Epithelial cell of proximal tubule (primary cell): ENCODE data around the gene ZNF789. TPM values are rescaled to one million over a fixed set of nuclear protein-coding genes. Genes with fewer than 3 reads are reported as not detected.

Source experiments
- DNase-seq: peaks from one replicate; pipeline ENCODE4 v3.0.0-alpha.2; 2011; ENCODE audit warnings: low read depth
- H3K4me3 ChIP-seq: 2 replicates; pipeline ENCODE4 v1.5.1; 2011; ENCODE audit warnings: low read depth, mild to moderate bottlenecking, low read length
- total RNA-seq: library from RNA; depleted of rRNA; stranded (reverse); fragments of >200 nt; gene quantifications from 2 replicates; pipeline ENCODE4 v1.2.3, GENCODE V29; 2015
- TF ChIP-seq, protein P1 (sequence below): conservative IDR thresholded peaks from 2 replicates; pipeline ENCODE4 v1.5.1; 2012; ENCODE audit warnings: low read depth, mild to moderate bottlenecking, low read length

The ZNF789 gene
- total RNA-seq, 1 donor from 2014 or later = 11.6 TPM

DNA sequence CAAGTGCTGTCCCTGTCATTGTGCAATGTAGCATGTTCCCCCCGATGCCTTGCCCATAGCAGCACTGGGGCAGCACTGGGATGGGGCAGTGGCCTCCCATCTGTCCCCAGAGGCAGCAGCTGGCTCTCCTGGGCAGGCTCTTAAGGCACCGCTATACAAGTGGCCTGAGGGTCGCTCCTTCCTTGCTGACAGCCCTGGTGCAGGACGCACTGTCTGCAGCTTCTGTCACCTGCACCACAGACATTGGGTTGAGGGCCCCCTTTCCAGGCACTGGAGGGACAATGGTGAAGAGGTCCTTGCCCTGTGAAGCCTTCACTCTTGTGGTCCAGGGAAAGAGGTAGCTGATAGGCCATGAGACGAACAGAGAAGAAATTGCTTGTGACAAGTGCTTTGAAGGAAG is 23.4 kb upstream of the ZNF789 start:
- TF ChIP-seq, protein P1, sequence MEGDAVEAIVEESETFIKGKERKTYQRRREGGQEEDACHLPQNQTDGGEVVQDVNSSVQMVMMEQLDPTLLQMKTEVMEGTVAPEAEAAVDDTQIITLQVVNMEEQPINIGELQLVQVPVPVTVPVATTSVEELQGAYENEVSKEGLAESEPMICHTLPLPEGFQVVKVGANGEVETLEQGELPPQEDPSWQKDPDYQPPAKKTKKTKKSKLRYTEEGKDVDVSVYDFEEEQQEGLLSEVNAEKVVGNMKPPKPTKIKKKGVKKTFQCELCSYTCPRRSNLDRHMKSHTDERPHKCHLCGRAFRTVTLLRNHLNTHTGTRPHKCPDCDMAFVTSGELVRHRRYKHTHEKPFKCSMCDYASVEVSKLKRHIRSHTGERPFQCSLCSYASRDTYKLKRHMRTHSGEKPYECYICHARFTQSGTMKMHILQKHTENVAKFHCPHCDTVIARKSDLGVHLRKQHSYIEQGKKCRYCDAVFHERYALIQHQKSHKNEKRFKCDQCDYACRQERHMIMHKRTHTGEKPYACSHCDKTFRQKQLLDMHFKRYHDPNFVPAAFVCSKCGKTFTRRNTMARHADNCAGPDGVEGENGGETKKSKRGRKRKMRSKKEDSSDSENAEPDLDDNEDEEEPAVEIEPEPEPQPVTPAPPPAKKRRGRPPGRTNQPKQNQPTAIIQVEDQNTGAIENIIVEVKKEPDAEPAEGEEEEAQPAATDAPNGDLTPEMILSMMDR = no peak

DNA sequence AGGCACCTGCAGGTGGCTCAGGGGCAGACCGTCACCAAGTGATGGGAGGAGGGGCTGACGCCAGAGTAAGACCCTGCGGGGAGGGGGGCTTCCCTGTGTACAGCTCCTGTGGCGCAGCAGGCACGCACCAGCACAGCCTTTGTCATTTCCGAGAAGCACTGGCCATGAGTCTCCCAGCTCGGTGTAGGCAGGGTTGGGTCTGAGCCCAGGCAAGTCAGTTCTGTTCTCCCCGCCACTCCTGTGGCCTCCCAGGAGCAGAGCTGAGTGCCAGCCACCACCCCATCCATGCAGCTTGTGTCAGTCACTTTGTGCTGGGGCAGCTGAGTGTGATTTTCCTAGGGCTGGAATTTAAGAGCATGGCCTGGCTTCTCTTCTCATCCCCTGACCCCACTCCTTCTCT is 20.8 kb upstream of the ZNF789 start:
- TF ChIP-seq, protein P1 = no peak
- no peak overlapping the region for H3K4me3 ChIP-seq
- no peak for DNase-seq

More for the DNA sequence above, 23.4 kb upstream of the ZNF789 start:
- no peak overlapping the region for H3K4me3 ChIP-seq
- no peak for DNase-seq

DNA sequence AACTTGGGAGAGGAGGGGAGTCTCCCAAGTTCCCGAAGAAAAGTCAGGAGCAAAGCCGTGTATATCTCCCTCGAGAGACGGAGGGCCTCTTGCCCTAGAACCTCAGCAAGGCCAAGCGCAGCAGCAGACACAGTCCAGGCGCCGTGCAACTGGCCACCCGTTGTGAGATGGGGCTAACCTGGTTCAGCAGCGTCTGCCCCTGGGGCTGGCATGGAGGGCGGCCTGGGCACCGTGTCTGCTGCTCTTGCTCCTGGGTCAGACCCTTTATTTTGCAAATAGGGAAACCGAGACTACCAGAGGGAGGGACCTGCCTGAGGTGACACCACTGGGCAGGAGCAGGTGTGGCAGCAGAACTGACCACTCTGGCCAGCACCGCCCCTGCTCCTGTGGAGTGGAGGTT is 20.1 kb upstream of the ZNF789 start:
- no peak for DNase-seq

DNA sequence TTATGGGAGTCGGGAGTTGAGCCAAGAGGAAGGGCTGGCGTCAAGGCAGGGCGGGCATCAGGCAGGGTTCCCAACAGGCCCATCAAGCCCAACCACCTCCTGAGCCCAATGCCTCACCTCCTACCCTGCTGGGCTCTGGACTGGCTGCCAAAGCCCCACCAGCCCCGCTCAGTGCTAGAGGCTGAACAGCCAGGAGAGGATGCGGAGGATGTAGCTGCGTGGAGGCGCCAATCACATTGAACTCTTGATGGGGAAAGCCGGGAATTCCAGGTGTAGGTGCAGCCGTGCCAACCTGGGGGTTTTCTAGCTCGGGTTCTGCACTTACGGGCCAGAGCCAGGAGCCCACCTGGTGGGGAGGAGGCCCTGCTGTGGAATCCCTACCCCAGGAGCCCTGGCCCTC is 19.6 kb upstream of the ZNF789 start:
- H3K4me3 ChIP-seq = no peak overlapping the region
- no peak for DNase-seq
- TF ChIP-seq, protein P1 = no peak

More for the DNA sequence above, 20.1 kb upstream of the ZNF789 start:
- no peak overlapping the region for H3K4me3 ChIP-seq
- TF ChIP-seq, protein P1 = no peak

DNA sequence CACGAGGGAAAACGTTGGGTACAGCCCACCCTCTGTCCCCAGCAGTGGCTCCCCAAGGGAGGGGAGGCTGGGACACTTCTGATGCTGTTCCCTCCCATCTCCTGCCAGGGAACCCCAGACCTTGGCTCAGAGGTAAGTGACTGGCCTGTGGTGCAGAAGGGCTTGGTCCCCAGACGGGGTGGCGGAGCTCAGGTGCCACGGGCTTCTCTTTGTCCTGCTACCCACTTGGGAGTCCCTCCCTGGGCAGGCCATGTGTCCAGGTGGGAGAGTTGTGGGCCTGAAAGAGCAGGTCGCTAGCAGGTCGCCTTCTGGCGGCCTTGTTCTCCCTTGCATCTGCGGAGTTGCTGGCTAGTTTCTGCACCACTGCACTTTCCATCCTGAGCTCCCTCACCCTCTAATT is 16.8 kb upstream of the ZNF789 start:
- TF ChIP-seq, protein P1 = no peak
- no peak for DNase-seq

DNA sequence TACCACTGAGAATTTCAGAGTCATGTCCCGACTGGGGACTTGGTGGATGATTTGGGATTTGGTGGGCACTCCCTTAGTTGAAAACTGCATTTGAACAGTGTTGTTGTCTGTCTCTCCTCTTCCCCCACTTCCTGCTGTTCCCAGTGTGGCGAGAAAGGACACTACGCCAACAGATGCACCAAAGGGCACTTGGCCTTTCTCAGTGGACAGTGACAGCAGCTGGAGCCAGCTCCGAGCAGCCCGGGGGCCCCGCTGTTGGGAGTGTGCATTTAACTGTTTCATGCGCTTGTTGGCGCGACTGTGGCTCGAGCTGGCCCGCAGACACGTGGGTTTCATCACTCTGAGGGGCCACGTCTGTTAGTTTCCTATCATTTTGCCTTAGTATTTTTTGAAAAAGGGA is 16.4 kb upstream of the ZNF789 start:
- no peak overlapping the region for H3K4me3 ChIP-seq
- TF ChIP-seq, protein P1 = no peak
- DNase-seq = no peak

More for the DNA sequence above, 16.8 kb upstream of the ZNF789 start:
- no peak overlapping the region for H3K4me3 ChIP-seq

DNA sequence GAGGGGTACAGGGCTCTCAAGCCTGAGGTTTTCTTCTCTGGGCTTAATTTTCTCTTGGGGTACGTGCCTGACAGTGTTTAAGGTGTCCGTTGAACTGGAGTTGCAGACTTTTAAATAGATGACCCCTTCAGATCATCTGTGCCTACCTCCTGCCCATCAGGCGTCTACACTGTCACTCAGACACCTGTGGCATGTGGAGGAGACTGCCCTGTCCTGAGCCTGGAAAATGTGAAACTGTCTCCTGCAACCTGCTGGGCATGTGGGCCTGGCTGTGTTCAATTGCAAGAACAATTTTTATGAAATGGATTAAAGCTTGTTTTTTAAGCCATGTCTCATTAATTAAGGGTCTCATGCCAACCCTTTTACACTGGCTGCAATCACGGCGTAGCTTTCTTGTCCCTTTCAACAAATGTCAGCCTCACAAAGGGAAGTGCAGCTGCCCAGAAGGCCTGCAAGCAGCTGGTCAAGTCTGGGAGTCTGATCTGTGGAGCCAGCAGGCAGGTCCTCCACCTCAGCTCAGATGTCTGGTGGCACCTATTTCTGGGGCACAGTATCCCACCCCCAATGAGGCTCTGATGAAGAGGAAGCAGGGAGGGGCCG is 15.5 kb upstream of the ZNF789 start:
- no peak for DNase-seq
- H3K4me3 ChIP-seq = no peak overlapping the region
- TF ChIP-seq, protein P1 = no peak
